ENCODE measurements around the gene LENEP.

Gene LENEP

GRCh38 chr1:155012776-155013602 lies 19.6 kb downstream of the LENEP start:
- no peak for DNase-seq

- no peak for DNase-seq
Observed at GRCh38 chr1:155013632-155014031, 20.2 kb downstream of the LENEP start.

DNA sequence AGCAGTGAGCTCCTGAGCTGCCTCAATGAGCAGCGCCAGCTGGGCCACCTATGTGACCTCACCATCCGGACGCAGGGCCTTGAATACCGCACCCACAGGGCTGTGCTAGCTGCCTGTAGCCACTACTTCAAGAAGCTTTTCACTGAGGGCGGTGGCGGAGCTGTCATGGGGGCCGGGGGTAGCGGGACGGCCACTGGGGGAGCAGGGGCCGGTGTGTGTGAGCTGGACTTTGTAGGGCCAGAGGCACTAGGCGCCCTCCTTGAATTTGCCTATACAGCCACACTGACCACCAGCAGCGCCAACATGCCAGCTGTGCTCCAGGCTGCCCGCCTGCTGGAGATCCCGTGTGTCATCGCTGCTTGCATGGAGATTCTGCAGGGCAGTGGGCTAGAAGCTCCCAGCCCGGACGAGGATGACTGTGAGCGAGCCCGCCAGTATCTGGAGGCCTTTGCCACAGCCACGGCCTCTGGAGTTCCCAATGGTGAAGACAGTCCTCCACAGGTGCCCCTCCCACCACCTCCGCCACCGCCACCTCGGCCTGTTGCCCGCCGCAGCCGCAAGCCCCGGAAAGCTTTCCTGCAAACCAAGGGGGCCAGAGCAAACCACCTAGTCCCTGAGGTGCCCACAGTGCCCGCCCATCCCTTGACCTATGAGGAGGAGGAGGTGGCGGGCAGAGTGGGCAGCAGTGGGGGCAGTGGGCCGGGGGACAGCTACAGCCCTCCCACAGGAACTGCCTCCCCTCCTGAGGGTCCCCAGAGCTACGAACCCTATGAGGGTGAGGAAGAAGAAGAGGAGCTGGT lies 21.5 kb downstream of the LENEP start:
- no peak for DNase-seq

- DNase-seq, result peak in 1 of 2 experiments; percentile 34
Observed at GRCh38 chr1:155015527-155016230, 22.3 kb downstream of the LENEP start.

DNA sequence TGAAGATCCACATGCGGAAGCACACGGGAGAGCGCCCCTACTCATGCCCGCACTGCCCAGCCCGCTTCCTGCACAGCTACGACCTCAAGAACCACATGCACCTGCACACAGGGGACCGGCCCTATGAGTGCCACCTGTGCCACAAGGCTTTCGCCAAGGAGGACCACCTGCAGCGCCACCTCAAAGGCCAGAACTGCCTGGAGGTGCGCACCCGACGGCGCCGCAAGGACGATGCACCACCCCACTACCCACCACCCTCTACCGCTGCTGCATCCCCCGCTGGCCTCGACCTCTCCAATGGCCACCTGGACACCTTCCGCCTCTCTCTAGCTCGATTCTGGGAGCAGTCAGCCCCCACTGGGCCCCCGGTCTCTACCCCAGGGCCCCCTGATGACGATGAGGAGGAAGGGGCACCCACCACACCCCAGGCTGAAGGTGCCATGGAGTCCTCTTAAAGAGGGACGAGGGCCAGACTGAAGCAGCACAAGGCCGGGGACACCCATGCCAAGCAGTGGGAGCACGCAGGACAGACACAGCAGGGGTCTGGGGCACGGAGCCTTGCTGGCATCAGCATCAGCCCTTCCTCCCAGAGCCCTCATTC lies 22.9 kb downstream of the LENEP start:
- DNase-seq, result peak; percentile 35 to 47

DNA sequence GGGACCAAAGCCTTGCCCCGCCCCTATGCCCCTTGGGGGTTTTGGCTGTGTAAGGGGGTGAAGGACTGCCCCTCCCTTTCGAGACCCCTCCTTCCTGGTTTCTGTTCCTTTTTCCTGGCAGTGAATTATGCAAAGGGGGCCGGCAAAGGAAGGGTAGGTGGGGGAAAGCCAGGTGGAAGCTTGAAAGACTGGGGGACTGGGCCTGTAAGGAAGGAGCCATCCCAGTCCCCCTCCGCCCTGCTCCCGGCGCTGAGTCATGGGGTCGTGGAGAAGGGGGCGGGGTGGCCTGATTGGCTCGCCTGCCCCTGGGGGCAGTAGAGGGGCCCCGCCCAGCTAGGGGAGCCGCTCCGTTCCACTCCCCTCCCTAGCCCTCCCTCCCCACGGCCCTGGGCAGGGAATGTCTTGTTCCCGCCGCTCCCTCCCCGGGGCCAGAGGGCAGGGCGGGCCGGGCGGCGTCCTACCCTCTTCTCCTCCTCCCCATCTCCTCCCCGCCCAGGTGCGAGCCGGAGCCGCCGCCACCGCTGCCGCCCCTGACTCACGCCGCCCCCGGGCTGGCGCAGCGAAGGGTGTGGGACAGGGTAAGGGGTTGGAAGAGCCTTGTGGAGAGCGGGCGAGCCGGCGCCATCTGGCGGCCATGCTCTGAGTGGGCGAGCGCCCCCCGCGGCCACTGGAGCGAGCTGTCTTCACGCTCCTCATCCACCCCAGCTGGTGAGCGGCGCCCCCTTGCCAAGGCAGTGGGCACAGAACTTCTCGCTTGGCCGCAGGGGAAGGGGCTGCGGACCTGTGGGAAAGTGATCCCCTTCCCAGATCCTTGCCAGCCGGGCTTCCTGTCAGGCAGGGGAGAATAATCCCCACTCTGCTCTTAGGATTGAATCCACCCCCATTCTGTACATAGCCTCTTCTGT lies 23.9 kb downstream of the LENEP start:
- DNase-seq, result peak; percentile 94 to 96

GRCh38 chr1:155017946-155018316 lies 24.5 kb downstream of the LENEP start:
- no peak for DNase-seq

DNA sequence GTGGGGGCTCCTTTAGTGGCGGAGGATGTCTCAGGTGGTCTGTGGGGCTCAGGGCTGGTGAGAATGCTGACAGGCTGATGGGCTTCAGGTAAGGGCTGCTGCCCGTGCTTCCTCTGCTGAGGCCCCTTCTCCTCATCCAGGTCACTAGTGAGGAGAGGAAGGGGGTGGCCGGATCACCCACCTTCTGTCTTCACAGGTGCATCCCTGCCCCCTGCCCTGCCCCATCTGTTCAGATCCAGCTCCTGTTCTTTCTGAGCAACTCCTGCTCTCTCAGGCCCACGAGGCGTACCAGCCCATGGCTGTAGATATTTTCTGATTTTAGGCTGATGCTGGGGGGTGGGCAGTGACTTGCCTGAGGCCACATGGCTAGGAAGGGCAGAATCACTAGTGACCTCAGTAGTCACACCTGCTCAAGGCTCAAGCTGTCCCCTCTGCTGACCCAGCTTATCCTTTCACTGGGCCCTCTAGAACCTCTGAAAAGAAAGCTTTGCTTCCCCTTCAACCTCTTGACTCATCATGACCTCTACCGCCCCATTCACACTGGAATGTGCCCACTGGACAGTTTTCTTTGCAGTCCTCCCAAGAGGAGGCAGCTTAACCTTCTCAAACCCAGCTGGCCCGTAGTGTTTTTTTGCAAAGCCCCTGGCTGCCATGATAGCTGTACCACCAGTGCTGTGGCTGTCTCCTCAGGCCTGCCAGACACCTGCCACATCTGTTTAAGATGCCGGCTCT lies 25.4 kb downstream of the LENEP start:
- DNase-seq, result no peak

GRCh38 chr1:155019377-155020245 lies 26.2 kb downstream of the LENEP start:
- no peak for DNase-seq

GRCh38 chr1:155022136-155022926 lies 28.9 kb downstream of the LENEP start:
- no peak for DNase-seq

DNA sequence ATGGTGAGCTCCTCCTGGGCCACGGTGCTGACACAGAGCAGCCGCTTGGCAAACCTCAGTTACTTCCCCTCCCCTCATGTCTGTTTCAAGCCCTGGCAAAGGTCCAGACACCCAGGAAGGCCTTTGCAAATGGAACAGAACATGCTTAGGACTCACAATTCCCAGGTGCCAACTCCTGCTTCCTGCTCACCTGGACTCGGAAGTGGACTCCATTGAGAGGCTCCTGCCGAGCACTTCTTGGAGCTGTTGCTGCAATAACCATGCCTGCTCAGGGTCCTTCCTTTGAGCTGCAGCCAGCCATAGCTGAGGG lies 29.5 kb downstream of the LENEP start:
- no peak for DNase-seq

GRCh38 chr1:155023627-155024026 lies 30.2 kb downstream of the LENEP start:
- DNase-seq, result no peak

- DNase-seq, result no peak
Observed at GRCh38 chr1:155024315-155024714, 30.9 kb downstream of the LENEP start.

DNA sequence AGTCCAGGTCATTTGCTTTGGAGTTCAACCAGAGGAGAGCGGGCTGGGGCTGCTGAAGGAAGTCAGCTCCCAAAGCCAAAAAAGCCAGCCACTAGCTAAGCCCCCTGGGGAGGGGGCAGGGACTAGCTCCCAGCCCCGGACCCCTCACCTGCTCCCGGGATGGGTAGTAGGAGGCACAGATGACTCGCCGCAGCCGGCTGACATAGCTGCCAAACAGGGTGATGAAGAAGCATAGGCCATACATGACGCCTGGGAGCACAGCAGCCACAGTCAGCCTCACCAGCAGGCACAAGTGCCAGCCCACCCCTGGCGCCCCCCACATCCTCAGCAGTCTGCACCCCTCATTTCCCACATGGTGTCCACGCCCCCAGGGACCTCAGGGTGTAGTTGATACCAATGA lies 32.8 kb downstream of the LENEP start:
- no peak for DNase-seq

DNA sequence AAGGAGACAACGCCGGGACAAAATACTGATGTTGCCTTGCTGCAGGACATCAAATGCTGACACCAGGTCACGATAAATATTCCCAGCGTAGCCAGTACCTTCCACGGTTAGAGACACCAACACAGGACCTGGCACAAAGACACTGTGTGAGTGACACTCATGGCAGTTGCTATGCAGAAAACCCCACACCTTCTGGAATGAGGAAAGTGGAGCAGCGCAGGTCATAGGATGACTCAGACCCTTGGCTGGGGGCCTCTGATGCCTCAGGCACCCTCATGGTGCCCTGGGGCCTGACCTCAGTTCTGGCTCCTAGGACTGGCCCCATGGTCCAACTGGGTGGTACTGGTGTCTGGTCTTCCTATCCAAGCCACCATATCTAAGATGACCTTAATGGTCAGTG lies 33.2 kb downstream of the LENEP start:
- no peak for DNase-seq

DNA sequence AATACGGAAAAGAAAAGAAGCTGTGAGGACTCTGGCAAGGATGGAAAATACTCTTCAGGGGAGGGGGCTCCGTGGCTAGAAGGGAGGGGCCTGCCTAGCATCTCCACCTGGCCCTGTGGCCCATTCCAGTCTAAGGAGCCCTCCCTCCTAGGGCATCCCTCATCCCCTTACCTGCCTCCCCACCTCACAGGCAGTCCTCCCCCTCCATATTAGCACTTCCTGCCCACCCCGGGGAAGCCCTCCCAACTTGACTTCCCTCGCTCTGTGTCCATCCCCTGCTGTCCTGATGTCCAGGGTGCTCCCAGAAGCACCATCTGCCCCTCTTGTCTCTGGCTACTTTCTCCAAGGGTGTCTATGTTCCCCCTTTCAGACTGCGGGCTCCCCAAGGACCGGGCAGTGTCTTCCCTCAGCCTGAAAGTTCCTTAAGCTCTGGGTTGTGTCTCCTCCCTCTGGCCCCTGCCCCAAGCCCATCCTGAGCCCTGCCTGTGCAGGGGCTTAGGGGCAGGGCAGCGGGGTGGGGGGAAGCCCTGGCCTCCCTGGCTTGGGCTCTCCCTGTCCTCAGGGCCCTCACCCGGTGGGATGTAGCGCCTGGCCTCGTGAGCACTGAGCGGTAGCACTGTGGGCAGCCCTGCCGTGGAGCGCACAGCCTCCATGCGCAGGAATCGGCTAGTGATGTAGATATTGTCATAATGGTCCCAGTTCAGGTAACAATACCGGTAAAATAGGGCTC lies 36.3 kb downstream of the LENEP start:
- DNase-seq, result no peak

DNA sequence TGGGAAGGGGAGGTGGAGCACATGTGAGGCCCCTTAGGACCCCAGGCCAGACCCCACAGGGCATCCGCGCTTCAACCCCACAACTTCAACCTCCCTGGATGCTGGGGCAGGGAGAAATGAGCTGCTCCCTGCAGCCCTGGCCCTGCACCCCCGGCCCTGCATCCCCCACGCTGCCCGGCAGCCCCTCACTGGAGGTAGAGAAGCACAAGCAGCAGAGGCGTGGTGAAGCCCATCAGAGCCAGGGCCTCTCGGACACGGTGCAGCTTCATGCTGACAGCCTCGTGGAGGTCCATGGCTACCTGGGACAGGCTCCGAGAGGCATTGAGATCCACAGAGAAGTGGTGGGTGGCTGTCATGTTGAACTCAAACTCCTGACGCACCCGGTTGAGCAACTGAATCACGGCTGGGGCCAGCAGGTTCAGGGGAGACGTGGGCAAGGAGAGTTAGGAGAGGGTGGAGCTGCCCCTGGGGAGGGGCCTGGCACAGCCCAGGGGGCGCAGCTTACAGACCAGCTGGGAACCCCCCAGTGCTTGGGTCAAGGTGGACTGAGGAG lies 36.9 kb downstream of the LENEP start:
- no peak for DNase-seq

GRCh38 chr1:155030899-155031298 lies 37.5 kb downstream of the LENEP start:
- DNase-seq, result no peak

DNA sequence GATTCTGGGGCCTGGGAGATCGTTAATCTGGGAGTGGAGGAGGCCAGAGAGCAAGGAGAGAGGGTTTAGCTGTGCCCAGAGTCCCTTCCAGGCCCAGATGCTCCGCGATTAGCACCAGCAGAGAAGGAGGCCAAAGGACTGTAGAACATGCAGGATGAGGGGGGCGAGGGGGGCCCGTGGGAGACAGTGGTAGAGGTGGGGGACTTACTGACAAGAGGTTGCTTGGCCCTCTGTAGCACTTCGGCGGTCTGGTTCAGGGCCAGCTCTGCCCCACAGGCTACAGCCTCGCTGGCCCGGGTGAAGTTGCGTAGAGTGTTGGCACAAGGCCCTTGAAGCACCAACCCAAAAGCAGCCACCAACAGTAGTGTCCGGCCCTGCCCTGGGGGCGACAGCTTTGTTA lies 39.5 kb downstream of the LENEP start:
- no peak for DNase-seq

All from activated T-cell treated with anti-CD3 and anti-CD28 coated beads, Interleukin-2, amount 50 U/mL, for 48 hours (primary cell).